CD4-positive, alpha-beta T cell treated with Interferon gamma for 1 hour (primary cell): ENCODE measurements around the gene NAAA.
"Not testable (repeated sequence)": the region's sequence is repeated elsewhere in the genome, so short reads cannot be mapped to it uniquely, and the experiment has no call there.

Experiments
- DNase-seq: peaks from one replicate; pipeline ENCODE4 v3.0.0-alpha.2; 2020

Gene NAAA

GRCh38 chr4:75940692-75941253 lies at the start of gene NAAA:
TSS of gene NAAA (minus strand) at chr4:75941013. CDS start at chr4:75940949, 64 bp downstream.
- peak; percentile 68 for DNase-seq

- no peak for DNase-seq
Observed at GRCh38 chr4:75989846-75990528, 49.2 kb upstream of the NAAA start.

- DNase-seq: no peak
Observed at GRCh38 chr4:75985116-75985515, 44.3 kb upstream of the NAAA start.

GRCh38 chr4:75980576-75980975 lies 39.8 kb upstream of the NAAA start:
- no peak for DNase-seq

- DNase-seq: no peak
Observed at GRCh38 chr4:75976177-75976576, 35.4 kb upstream of the NAAA start.

- no peak for DNase-seq
Observed at GRCh38 chr4:75973766-75974165, 33.0 kb upstream of the NAAA start.

- DNase-seq: no peak
Observed at GRCh38 chr4:75968084-75968483, 27.3 kb upstream of the NAAA start.

- DNase-seq: no peak
Observed at GRCh38 chr4:75963558-75963957, 22.7 kb upstream of the NAAA start.

GRCh38 chr4:75962072-75962471 lies 21.3 kb upstream of the NAAA start:
- not testable (repeated sequence) for DNase-seq

- DNase-seq: not testable (repeated sequence)
Observed at GRCh38 chr4:75958546-75958945, 17.7 kb upstream of the NAAA start.

GRCh38 chr4:75954811-75955210 lies 14.0 kb upstream of the NAAA start:
- DNase-seq: not testable (repeated sequence)

GRCh38 chr4:75953509-75953908 lies 12.7 kb upstream of the NAAA start:
- DNase-seq: no peak

- DNase-seq: no peak
Observed at GRCh38 chr4:75950213-75950815, 9.5 kb upstream of the NAAA start.

GRCh38 chr4:75948822-75949444 lies 8.1 kb upstream of the NAAA start:
- no peak for DNase-seq

- peak; percentile 63 for DNase-seq
Observed at GRCh38 chr4:75939890-75940691, 722 bp downstream of the NAAA start.

GRCh38 chr4:75935628-75936027 lies 5.2 kb downstream of the NAAA start:
- DNase-seq: no peak

GRCh38 chr4:75930152-75930551 lies 10.7 kb downstream of the NAAA start:
- no peak for DNase-seq

GRCh38 chr4:75924916-75925315 lies 15.9 kb downstream of the NAAA start:
- not testable (repeated sequence) for DNase-seq

- no peak for DNase-seq
Observed at GRCh38 chr4:75924309-75924827, 16.4 kb downstream of the NAAA start.

GRCh38 chr4:75922588-75922987 lies 18.2 kb downstream of the NAAA start:
- no peak for DNase-seq

- DNase-seq: no peak
Observed at GRCh38 chr4:75921910-75922309, 18.9 kb downstream of the NAAA start.

- no peak for DNase-seq
Observed at GRCh38 chr4:75920327-75920726, 20.5 kb downstream of the NAAA start.

GRCh38 chr4:75919920-75920319 lies 20.9 kb downstream of the NAAA start:
- DNase-seq: no peak
